Right atrium auricular region (tissue), 2 donors: ENCODE data around the gene ZNF445. TPM values are rescaled to one million over a fixed set of nuclear protein-coding genes. Genes with fewer than 3 reads are reported as not detected.
"Not testable (repeated sequence)": the region's sequence is repeated elsewhere in the genome, so short reads cannot be mapped to it uniquely, and the experiment has no call there.

Source experiments
- DNase-seq: peaks from one replicate; pipeline ENCODE4 v3.0.0-alpha.2; 2019; ENCODE audit warnings: low spot score
- H3K27ac ChIP-seq, 2 donors: fragments of 200-600 bp; sonication (generic); 1 replicate in 1 of 2; 2 replicates in 1 of 2; pipeline ENCODE4 v1.5.1; 2016 to 2019
- H3K27me3 ChIP-seq, 2 donors: fragments of 200-600 bp; sonication (generic); one replicate each; pipeline versions ENCODE4 v1.5.1 to v1.6.0; 2017 to 2019
- H3K36me3 ChIP-seq: fragments of 200-600 bp; sonication (generic); one replicate; pipeline ENCODE4 v1.5.1; 2016
- H3K4me1 ChIP-seq, 2 donors: fragments of 200-600 bp; sonication (generic); one replicate each; pipeline versions ENCODE4 v1.5.1 to v1.6.0; 2017 to 2019
- H3K4me3 ChIP-seq, 2 donors: fragments of 200-600 bp; sonication (generic); 1 replicate in 1 of 2; 2 replicates in 1 of 2; pipeline ENCODE4 v1.5.1; 2017 to 2019; ENCODE audit warnings: mild to moderate bottlenecking in 1 of 2, moderate library complexity in 1 of 2
- H3K9me3 ChIP-seq, 2 donors: fragments of 200-600 bp; sonication (generic); one replicate each; pipeline ENCODE4 v1.5.1; 2019
- total RNA-seq, 2 donors: library from RNA; depleted of rRNA; stranded (reverse); fragments of >200 nt; gene quantifications; one replicate each; pipeline ENCODE4 v1.1.0, GENCODE V29; 2016
- TF ChIP-seq, protein P1 (sequence below), 2 donors: fragments of 200-600 bp; sonication (generic); IDR thresholded peaks; one replicate each; pipeline ENCODE4 v1.5.1; 2019; ENCODE audit warnings: antibody characterized with exemption in 2 of 2

The ZNF445 gene
- total RNA-seq, 2 donors from 2014 or later = 5.1 to 5.9 TPM

DNA sequence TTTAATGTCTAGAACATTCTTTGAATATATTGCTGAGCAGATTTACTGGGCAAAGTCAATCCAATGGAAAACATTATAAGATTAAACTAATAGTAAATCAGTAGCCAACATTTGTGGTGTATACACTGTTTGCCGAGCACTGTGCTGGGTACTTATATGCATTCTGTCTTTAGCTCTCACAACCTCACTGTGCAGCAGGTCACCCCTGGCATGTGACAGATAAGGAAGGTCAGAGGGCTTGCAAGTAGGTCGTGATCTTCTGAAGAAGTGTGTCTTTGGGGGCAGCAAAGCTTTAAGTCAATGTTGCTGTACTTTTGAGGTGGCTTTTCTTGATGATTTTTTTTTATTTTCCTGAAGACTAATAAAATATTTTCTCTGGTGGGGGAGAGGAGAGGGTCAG is 76.7 kb downstream of the ZNF445 start:
- H3K36me3 ChIP-seq = no peaks in the 10 kb centered on the region
- H3K4me1 ChIP-seq = peaks cover 0 to 5% of the 10 kb centered on the region in 2 donors
- TF ChIP-seq, protein P1, sequence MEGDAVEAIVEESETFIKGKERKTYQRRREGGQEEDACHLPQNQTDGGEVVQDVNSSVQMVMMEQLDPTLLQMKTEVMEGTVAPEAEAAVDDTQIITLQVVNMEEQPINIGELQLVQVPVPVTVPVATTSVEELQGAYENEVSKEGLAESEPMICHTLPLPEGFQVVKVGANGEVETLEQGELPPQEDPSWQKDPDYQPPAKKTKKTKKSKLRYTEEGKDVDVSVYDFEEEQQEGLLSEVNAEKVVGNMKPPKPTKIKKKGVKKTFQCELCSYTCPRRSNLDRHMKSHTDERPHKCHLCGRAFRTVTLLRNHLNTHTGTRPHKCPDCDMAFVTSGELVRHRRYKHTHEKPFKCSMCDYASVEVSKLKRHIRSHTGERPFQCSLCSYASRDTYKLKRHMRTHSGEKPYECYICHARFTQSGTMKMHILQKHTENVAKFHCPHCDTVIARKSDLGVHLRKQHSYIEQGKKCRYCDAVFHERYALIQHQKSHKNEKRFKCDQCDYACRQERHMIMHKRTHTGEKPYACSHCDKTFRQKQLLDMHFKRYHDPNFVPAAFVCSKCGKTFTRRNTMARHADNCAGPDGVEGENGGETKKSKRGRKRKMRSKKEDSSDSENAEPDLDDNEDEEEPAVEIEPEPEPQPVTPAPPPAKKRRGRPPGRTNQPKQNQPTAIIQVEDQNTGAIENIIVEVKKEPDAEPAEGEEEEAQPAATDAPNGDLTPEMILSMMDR (IDR thresholded peaks at IDR 0.05) = no peak
- no peak overlapping the region for H3K27ac ChIP-seq
- DNase-seq = no peak
- H3K4me3 ChIP-seq = no peak overlapping the region
- no peaks in the 10 kb centered on the region for H3K27me3 ChIP-seq
- no peaks in the 10 kb centered on the region for H3K9me3 ChIP-seq

DNA sequence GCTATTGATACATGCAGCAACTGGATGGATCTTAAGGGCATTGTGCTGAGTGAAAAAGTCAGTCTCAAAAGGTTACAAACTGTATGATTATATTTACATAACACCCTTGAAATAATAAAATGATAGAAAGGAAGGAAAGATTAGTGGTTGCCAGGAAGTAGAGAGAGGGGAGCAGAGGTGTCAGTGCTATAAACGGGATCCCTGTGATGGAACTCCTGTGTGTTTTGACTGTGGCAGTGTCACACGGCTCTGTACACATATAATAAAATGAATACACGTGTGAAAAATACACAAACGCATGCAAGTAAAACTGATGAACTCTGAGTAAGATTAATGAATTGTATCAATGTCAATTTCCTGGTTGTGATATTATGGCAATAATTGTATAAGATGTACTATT is 78.6 kb downstream of the ZNF445 start:
- no peak overlapping the region for H3K4me3 ChIP-seq
- H3K9me3 ChIP-seq = no peaks in the 10 kb centered on the region
- H3K36me3 ChIP-seq = no peaks in the 10 kb centered on the region
- H3K27ac ChIP-seq = no peak overlapping the region
- H3K4me1 ChIP-seq = peaks cover 0 to 5% of the 10 kb centered on the region in 2 donors
- no peaks in the 10 kb centered on the region for H3K27me3 ChIP-seq
- TF ChIP-seq, protein P1 (IDR thresholded peaks at IDR 0.05) = no peak
- no peak for DNase-seq

DNA sequence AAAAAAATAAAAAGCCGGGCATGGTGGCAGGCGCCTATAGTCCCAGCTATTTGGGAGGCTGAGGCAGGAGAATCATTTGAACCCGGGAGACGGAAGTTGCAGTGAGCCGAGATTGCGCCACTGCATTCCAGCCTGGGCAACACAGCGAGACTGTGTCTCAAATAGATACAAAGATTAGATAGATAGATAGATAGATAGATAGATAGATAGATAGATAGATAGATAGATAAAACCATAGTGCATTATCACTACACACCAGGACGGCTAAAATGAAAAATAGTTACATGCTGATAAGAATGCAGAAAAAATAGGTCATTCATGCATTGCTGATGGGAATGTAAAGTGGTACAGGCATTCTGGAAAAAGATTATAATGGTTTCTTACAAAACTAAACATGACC is 79.2 kb downstream of the ZNF445 start:
- not testable (repeated sequence) for H3K4me3 ChIP-seq, H3K27me3 ChIP-seq, DNase-seq, H3K27ac ChIP-seq, H3K9me3 ChIP-seq, H3K4me1 ChIP-seq, H3K36me3 ChIP-seq

DNA sequence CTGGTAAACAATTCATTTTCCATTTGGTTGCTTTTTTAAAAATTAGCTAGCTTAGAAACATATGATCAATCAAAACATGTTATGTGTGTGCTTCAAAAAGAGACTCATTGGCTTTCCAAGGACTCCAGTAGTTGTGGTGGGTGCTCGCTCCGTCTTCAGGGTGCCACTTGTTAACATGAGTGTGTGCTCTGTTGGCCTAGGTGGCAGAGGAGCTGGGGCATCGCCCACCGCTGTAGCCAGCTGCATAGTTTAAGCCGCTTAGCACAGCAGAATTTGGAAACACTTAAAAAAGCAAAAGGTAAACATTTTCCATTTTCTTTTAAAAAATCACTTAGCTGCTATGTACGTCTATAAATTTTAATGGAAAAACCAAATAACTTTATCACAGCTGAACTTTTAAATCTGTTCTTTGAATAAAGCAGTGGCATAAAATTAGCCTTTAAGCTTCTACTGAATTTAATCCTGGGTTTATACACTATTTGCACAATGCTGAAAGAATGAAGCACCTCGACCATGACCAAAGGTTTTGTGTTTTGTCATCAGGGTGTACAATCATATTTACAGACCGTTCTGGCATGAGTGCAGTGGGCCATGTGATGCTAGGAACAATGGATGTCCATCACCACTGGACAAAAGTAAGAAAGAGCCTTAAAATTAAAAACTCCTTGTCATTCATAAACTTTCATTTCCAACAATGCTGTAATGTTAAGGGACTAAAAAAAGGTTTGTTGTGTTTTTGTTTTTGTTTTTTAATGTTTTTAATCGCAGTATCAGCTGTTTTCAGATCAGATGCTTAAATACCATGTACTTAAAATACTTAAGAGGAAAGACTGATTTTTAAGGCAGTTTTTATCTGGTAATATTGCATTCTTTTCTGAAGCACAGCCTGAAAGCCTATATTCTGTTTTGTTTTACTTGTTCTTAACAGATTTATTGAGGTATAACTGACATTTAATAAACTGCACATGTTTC is 81.0 kb downstream of the ZNF445 start:
- Histone ChIP-seq H3K9me3 (no peaks in the 10 kb centered on the region), H3K27ac (no peak overlapping the region), H3K36me3 (peaks cover 4% of the 10 kb centered on the region), H3K4me1 (peaks cover 0 to 5% of the 10 kb centered on the region in 2 donors), H3K4me3 (no peak overlapping the region), H3K27me3 (no peaks in the 10 kb centered on the region)
- TF ChIP-seq, protein P1 (IDR thresholded peaks at IDR 0.05) = no peak
- no peak for DNase-seq

DNA sequence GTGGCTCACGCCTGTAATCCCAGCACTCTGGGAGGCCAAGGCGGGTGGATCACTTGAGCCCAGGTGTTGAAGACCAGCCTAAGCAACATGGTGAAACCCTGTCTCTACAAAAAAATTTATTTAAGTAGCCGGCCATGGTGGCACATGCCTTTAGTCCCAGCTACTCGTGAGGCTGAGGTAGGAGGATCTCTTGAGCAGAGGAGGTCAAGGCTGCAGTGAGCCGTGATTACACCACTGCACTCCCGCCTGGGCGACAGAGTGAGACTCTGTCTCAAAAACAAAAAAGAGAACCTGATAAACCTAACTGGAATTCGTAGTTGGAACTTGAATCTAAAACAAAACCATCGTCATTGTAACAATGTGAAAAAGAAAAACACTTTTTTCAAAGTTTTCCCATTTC is 81.8 kb downstream of the ZNF445 start:
- no peak for DNase-seq
- H3K4me1 ChIP-seq = peaks cover 0 to 5% of the 10 kb centered on the region in 2 donors
- H3K27me3 ChIP-seq = no peaks in the 10 kb centered on the region
- TF ChIP-seq, protein P1 (IDR thresholded peaks at IDR 0.05) = no peak
- no peaks in the 10 kb centered on the region for H3K9me3 ChIP-seq
- peaks cover 4% of the 10 kb centered on the region for H3K36me3 ChIP-seq
- H3K27ac ChIP-seq = no peak overlapping the region
- no peak overlapping the region for H3K4me3 ChIP-seq

DNA sequence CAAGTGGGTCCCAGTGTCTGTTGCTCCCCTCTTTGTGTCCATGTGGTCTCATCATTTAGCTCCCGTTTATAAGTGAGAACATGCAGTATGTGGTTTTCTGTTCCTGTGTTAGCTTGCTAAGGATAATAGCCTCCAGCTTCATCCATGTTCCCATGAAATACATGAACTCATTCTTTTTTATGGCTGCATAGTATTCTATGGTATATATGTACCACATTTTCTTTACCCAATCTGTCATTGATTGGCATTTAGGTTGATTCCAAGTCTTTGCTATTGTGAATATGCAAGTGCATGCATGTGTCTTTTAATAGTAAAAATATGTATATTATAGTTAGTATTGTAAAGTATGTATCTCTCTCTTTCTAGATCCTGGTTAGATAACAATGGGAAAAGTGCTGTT is 85.0 kb downstream of the ZNF445 start:
- H3K9me3 ChIP-seq = no peaks in the 10 kb centered on the region
- H3K27ac ChIP-seq = no peak overlapping the region
- peaks cover 4% of the 10 kb centered on the region for H3K36me3 ChIP-seq
- TF ChIP-seq, protein P1 (IDR thresholded peaks at IDR 0.05) = no peak
- DNase-seq = no peak
- H3K4me3 ChIP-seq = no peak overlapping the region
- no peaks in the 10 kb centered on the region for H3K4me1 ChIP-seq
- no peaks in the 10 kb centered on the region for H3K27me3 ChIP-seq
